ENCODE measurements around the gene CAPN2. TPM values are rescaled to one million over a fixed set of nuclear protein-coding genes. Genes with fewer than 3 reads are reported as not detected.
A peak's percentile ranks its signal among the peaks of the same experiment; 100 is the strongest.
"Not testable (repeated sequence)": the region's sequence is repeated elsewhere in the genome, so short reads cannot be mapped to it uniquely, and the experiment has no call there.

The CAPN2 gene
- total RNA-seq, 4 donors from 2014 or later, result 193 to 505 (median 387) TPM

GRCh38 chr1:223811634-223812101 lies 99.3 kb downstream of the CAPN2 start:
- WGBS, 2 donors (ENCODE audit: low coverage in 1 of 2), result 53 to 59% methylated on average over 3 of the region's 3 CpGs
- H3K36me3 ChIP-seq, result peaks cover 0 to 20% (median under 1%) of the 10 kb centered on the region in 4 donors
- H3K27me3 ChIP-seq, result no peaks in the 10 kb centered on the region
- no peak for DNase-seq
- in situ Hi-C loops (cut with MboI; ENCODE audit: low pct_ligation_motif_present in 1 of 4, low pct_unique_long_range_greater_than_20kb in 1 of 4, low sequenced_read_pairs in 3 of 4) (loop anchor here in 1 of 4 donors (25.0 kb wide), 1 partner anchor 526 kb away; the partner anchor contains the start of gene NVL), intact Hi-C loops (cut with DNase I; ENCODE audit: low total_unique reads) (no loop called here)
- H3K4me1 ChIP-seq, result no peaks in the 10 kb centered on the region
- TF ChIP-seq EP300 (IDR thresholded peaks at IDR 0.05; ENCODE audit: low read depth) (no peak), CTCF (IDR thresholded peaks at IDR 0.05) (peak; percentile 38 to 46 (median 41))
- H3K27ac ChIP-seq, result no peak overlapping the region
- H3K9me3 ChIP-seq, result no peaks in the 10 kb centered on the region
- no peak overlapping the region for H3K4me3 ChIP-seq

GRCh38 chr1:223813645-223814044 lies 101.3 kb downstream of the CAPN2 start:
- in situ Hi-C loops (cut with MboI; ENCODE audit: low pct_ligation_motif_present in 1 of 4, low pct_unique_long_range_greater_than_20kb in 1 of 4, low sequenced_read_pairs in 3 of 4), result loop anchor here in 1 of 4 donors (25.0 kb wide), 1 partner anchor 524 kb away; the partner anchor contains the start of gene NVL

GRCh38 chr1:223815020-223815853 lies 102.9 kb downstream of the CAPN2 start:
- Histone ChIP-seq H3K27me3 (no peaks in the 10 kb centered on the region), H3K4me1 (peaks cover 0 to 8% (median 0%) of the 10 kb centered on the region in 4 donors), H3K4me3 (no peak overlapping the region), H3K9me3 (no peaks in the 10 kb centered on the region), H3K27ac (no peak overlapping the region), H3K36me3 (peaks cover 0 to 20% (median 0%) of the 10 kb centered on the region in 4 donors)
- 78 to 82% methylated on average over 1 to 4 of the region's 4 CpGs for WGBS, 2 donors (ENCODE audit: low coverage in 1 of 2)
- TF ChIP-seq CTCF (IDR thresholded peaks at IDR 0.05) (no peak), EP300 (IDR thresholded peaks at IDR 0.05; ENCODE audit: low read depth) (no peak)
- intact Hi-C loops (cut with DNase I; ENCODE audit: low total_unique reads), result no loop called here
- no peak for DNase-seq
- in situ Hi-C loops (cut with MboI; ENCODE audit: low pct_ligation_motif_present in 1 of 4, low pct_unique_long_range_greater_than_20kb in 1 of 4, low sequenced_read_pairs in 3 of 4), result loop anchor here in 1 of 4 donors (25.0 kb wide), 1 partner anchor 522 kb away; the partner anchor contains the start of gene NVL

More at GRCh38 chr1:223813645-223814044, 101.3 kb downstream of the CAPN2 start:
- intact Hi-C loops (cut with DNase I; ENCODE audit: low total_unique reads), result no loop called here
- H3K36me3 ChIP-seq, result peaks cover 0 to 20% (median 0%) of the 10 kb centered on the region in 4 donors
- H3K27me3 ChIP-seq, result no peaks in the 10 kb centered on the region
- TF ChIP-seq CTCF (IDR thresholded peaks at IDR 0.05), result no peak
- H3K27ac ChIP-seq, result no peak overlapping the region
- no peak overlapping the region for H3K4me3 ChIP-seq
- DNase-seq, result no peak
- no peaks in the 10 kb centered on the region for H3K4me1 ChIP-seq
- no peaks in the 10 kb centered on the region for H3K9me3 ChIP-seq

- no peak overlapping the region for H3K4me3 ChIP-seq
- in situ Hi-C loops (cut with MboI; ENCODE audit: low pct_ligation_motif_present in 1 of 4, low pct_unique_long_range_greater_than_20kb in 1 of 4, low sequenced_read_pairs in 3 of 4), result loop anchor here in 1 of 4 donors (25.0 kb wide), 1 partner anchor 521 kb away; the partner anchor contains the start of gene NVL
- peaks cover 0 to 20% (median 0%) of the 10 kb centered on the region in 4 donors for H3K36me3 ChIP-seq
- H3K27ac ChIP-seq, result no peak overlapping the region
- no peaks in the 10 kb centered on the region for H3K27me3 ChIP-seq
- TF ChIP-seq EP300 (IDR thresholded peaks at IDR 0.05; ENCODE audit: low read depth) (no peak), POLR2A (IDR thresholded peaks at IDR 0.05) (no peak), POLR2AphosphoS5 (IDR thresholded peaks at IDR 0.05) (no peak), CTCF (IDR thresholded peaks at IDR 0.05) (no peak)
- H3K9me3 ChIP-seq, result no peaks in the 10 kb centered on the region
- WGBS, 2 donors (ENCODE audit: low coverage in 1 of 2), result 95 to 99% methylated on average over 3 of the region's 3 CpGs
- no peak for DNase-seq
- intact Hi-C loops (cut with DNase I; ENCODE audit: low total_unique reads), result no loop called here
- H3K4me1 ChIP-seq, result peaks cover 0 to 10% (median 0%) of the 10 kb centered on the region in 4 donors
Observed at GRCh38 chr1:223815865-223816264, 103.5 kb downstream of the CAPN2 start.

- peaks cover 0 to 17% (median 0%) of the 10 kb centered on the region in 4 donors for H3K36me3 ChIP-seq
- in situ Hi-C loops (cut with MboI; ENCODE audit: low pct_ligation_motif_present in 1 of 4, low pct_unique_long_range_greater_than_20kb in 1 of 4, low sequenced_read_pairs in 3 of 4), result loop anchor here in 1 of 4 donors (25.0 kb wide), 1 partner anchor 520 kb away; the partner anchor contains the start of gene NVL
- H3K4me3 ChIP-seq, result not testable (repeated sequence)
Observed at GRCh38 chr1:223817265-223817664, 104.9 kb downstream of the CAPN2 start.

More at GRCh38 chr1:223817265-223817664, 104.9 kb downstream of the CAPN2 start:
- H3K4me1 ChIP-seq; H3K27ac ChIP-seq; intact Hi-C loops (cut with DNase I; ENCODE audit: low total_unique reads); DNase-seq; H3K27me3 ChIP-seq; H3K9me3 ChIP-seq: not testable (repeated sequence)
